CD4-positive, alpha-beta memory T cell (primary cell): Measurements from ENCODE around the gene CKAP2L. TPM values are rescaled to one million over a fixed set of nuclear protein-coding genes. Genes with fewer than 3 reads are reported as not detected.

Experiments
- CTCF ChIA-PET: fragments of 350-600 bp; sonication (Branson Sonifier 250); formaldehyde crosslinking; loops from one replicate; lab custom pipeline; 2021; ENCODE audit warnings: inconsistent platforms; ENCODE audit not compliant: partially characterized antibody; lab: Charles Lee
- POLR2A ChIA-PET: fragments of 350-600 bp; sonication (Branson Sonifier 250); formaldehyde crosslinking; loops from one replicate; lab custom pipeline; 2021; ENCODE audit not compliant: partially characterized antibody; lab: Charles Lee
- DNase-seq, 5 donors: peaks; one replicate each; pipeline versions ENCODE4 v3.0.0 to v3.0.0-alpha.2; 2020 to 2022; ENCODE audit warnings: mixed read lengths in 1 of 5
- H3K27ac ChIP-seq: one replicate; pipeline ENCODE4 v1.7.0; 2013; ENCODE audit warnings: low read depth, low read length
- H3K27me3 ChIP-seq: 2 replicates; pipeline ENCODE4 v1.7.0; 2013; ENCODE audit warnings: mild to moderate bottlenecking, low read length, moderate library complexity; ENCODE audit not compliant: insufficient read depth
- H3K36me3 ChIP-seq: 2 replicates; pipeline ENCODE4 v1.7.0; 2013; ENCODE audit warnings: mild to moderate bottlenecking, low read length, moderate library complexity; ENCODE audit not compliant: insufficient read depth
- H3K4me1 ChIP-seq: 2 replicates; pipeline ENCODE4 v1.7.0; 2013; ENCODE audit warnings: mild to moderate bottlenecking, low read length, moderate library complexity; ENCODE audit not compliant: insufficient read depth
- H3K4me3 ChIP-seq, 2 donors: one replicate each; pipeline ENCODE4 v1.7.0; 2013; ENCODE audit warnings: low read length in 2 of 2, mild to moderate bottlenecking in 1 of 2
- H3K9me3 ChIP-seq, 2 donors: one replicate each; pipeline ENCODE4 v1.7.0; 2013; ENCODE audit warnings: low read length in 2 of 2, control low read depth in 1 of 2; ENCODE audit not compliant: control insufficient read depth in 1 of 2
- H3K27ac Mint-ChIP-seq, 7 donors: one replicate each; pipeline ENCODE4 v1.8.0; 2020 to 2021; ENCODE audit warnings: mixed read lengths in 7 of 7, mild to moderate bottlenecking in 6 of 7, inconsistent platforms in 3 of 7, moderate library complexity in 3 of 7
- H3K27me3 Mint-ChIP-seq, 2 donors: one replicate each; pipeline ENCODE4 v1.8.0; 2020 to 2021; ENCODE audit warnings: mixed read lengths in 2 of 2
- H3K36me3 Mint-ChIP-seq, 2 donors: one replicate each; pipeline ENCODE4 v1.8.0; 2020 to 2021; ENCODE audit warnings: mixed read lengths in 2 of 2, inconsistent platforms in 1 of 2, mild to moderate bottlenecking in 1 of 2
- H3K4me1 Mint-ChIP-seq, 4 donors: one replicate each; pipeline ENCODE4 v1.8.0; 2020 to 2021; ENCODE audit warnings: mixed read lengths in 4 of 4, mild to moderate bottlenecking in 1 of 4
- H3K4me3 Mint-ChIP-seq, 8 donors: one replicate each; pipeline ENCODE4 v1.8.0; 2020 to 2021; ENCODE audit warnings: mixed read lengths in 8 of 8, mild to moderate bottlenecking in 7 of 8, moderate library complexity in 6 of 8, inconsistent platforms in 3 of 8
- H3K9me3 Mint-ChIP-seq, 8 donors: one replicate each; pipeline ENCODE4 v1.8.0; 2020 to 2021; ENCODE audit warnings: mixed read lengths in 8 of 8, mild to moderate bottlenecking in 5 of 8, inconsistent platforms in 3 of 8, moderate library complexity in 1 of 8
- intact Hi-C: fragments of 100-400 bp; cut with micrococcal nuclease; formaldehyde crosslinking; loops from one replicate; pipeline ENCODE4 v1.15.1; 2023
- polyA plus RNA-seq, 2 donors: library from polyadenylated mRNA; unstranded; fragments of 300-500 nt; fragmentation: Illumina TruSeq; gene quantifications; one replicate each; pipeline ENCODE4 v1.2.3, GENCODE V29; 2021
- total RNA-seq, 2 experiments: library from RNA; stranded (reverse); gene quantifications; one replicate each; pipeline ENCODE4 v1.2.3, GENCODE V29; 2021

Gene CKAP2L
- total and polyA plus RNA-seq, 4 experiments from 2014 or later, result 0.06 to 0.21 TPM; not detected in 2

DNA sequence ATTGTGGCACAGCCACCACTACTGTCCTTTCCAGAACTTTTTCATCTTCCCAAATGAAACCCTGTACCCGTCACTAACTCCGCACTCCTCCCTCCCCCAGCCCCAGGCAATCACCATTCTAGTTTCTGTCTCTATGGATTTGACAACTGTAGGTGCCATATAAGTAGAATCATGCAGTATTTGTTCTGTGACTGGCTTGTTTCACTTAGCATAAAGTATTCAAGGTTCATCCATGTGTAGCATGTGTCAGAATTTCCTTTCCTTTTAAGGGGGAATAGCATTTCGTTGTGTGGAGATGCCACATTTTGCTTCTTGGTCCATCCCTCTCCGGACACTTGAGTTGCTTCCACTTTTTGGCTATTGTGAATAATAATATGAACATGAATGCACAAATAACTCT is 842 bp upstream of the CKAP2L start:
- ChIA-PET POLR2A (interaction anchor here (1.0 kb wide), 1 partner anchor 15 kb away, joined by 3 read pairs; no protein-coding TSS in a partner anchor), CTCF (interaction anchor here (1.6 kb wide), 1 partner anchor 15 kb away, joined by 13 read pairs; no protein-coding TSS in a partner anchor)
- no peaks in the 10 kb centered on the region for H3K9me3 Mint-ChIP-seq
- intact Hi-C loops, result no loop called here
- no peaks in the 10 kb centered on the region for H3K9me3 ChIP-seq
- peak overlapping the region; percentile 60 for H3K27ac ChIP-seq
- DNase-seq, result no peak
- peaks cover 0 to 4% of the 10 kb centered on the region in 2 donors for H3K36me3 Mint-ChIP-seq
- peak overlapping the region; percentile 1 to 92 (median 83) for H3K27ac Mint-ChIP-seq
- no peaks in the 10 kb centered on the region for H3K27me3 ChIP-seq
- H3K4me1 ChIP-seq, result peaks cover 29% of the 10 kb centered on the region
- H3K27me3 Mint-ChIP-seq, result no peaks in the 10 kb centered on the region
- H3K4me1 Mint-ChIP-seq, result peaks cover 21 to 49% (median 35%) of the 10 kb centered on the region in 4 donors
- peak overlapping the region; percentile 39 to 85 for H3K4me3 ChIP-seq
- H3K4me3 Mint-ChIP-seq, result peak overlapping the region; percentile 91 to 98 (median 95)
- H3K36me3 ChIP-seq, result no peaks in the 10 kb centered on the region

DNA sequence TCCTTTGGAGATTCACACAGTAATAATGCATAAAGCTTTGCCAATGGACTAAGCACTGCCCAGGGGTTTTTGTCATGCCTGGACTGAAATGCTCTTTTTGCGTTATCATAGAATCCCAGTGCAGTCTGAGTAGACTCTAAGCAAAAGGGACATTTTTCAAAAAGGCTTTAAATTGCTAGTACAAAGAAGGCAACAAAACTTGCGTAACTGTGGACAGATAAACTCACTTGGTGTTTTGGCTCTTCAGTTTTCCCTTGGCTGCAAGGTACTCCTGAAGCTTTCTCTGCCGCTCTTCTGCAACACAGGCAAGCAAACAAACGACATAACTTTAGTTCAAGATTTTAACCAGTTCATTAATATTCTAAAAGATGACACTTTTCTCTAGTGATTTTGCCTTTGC is 2.1 kb downstream of the CKAP2L start:
- peaks cover 10 to 38% (median 23%) of the 10 kb centered on the region in 4 donors for H3K4me1 Mint-ChIP-seq
- intact Hi-C loops, result loop anchor here (5.0 kb wide), 1 partner anchor 1640 kb away; the partner anchor contains the start of gene BCL2L11
- H3K9me3 Mint-ChIP-seq, result no peaks in the 10 kb centered on the region
- no peak for DNase-seq
- H3K9me3 ChIP-seq, result no peaks in the 10 kb centered on the region
- POLR2A ChIA-PET, result interaction anchor here (1.3 kb wide), 1 partner anchor 13 kb away, joined by 6 read pairs; no protein-coding TSS in a partner anchor
- H3K27ac Mint-ChIP-seq, result peak overlapping the region in 1 of 7 donors; percentile 46
- no peaks in the 10 kb centered on the region for H3K27me3 ChIP-seq
- peaks cover 0 to 4% of the 10 kb centered on the region in 2 donors for H3K36me3 Mint-ChIP-seq
- peaks cover 19% of the 10 kb centered on the region for H3K4me1 ChIP-seq
- no peak overlapping the region for H3K27ac ChIP-seq
- H3K36me3 ChIP-seq, result no peaks in the 10 kb centered on the region
- no peak overlapping the region for H3K4me3 ChIP-seq
- CTCF ChIA-PET, result interaction anchor here (1.4 to 4.7 kb wide), 3 partner anchors 13 to 162 kb away, joined by 3 to 49 read pairs (median 6); no protein-coding TSS in a partner anchor
- H3K27me3 Mint-ChIP-seq, result no peaks in the 10 kb centered on the region
- H3K4me3 Mint-ChIP-seq, result no peak overlapping the region

GRCh38 chr2:112760149-112760548 is 4.3 kb downstream of the CKAP2L start:
- POLR2A ChIA-PET, result no interaction called here

DNA sequence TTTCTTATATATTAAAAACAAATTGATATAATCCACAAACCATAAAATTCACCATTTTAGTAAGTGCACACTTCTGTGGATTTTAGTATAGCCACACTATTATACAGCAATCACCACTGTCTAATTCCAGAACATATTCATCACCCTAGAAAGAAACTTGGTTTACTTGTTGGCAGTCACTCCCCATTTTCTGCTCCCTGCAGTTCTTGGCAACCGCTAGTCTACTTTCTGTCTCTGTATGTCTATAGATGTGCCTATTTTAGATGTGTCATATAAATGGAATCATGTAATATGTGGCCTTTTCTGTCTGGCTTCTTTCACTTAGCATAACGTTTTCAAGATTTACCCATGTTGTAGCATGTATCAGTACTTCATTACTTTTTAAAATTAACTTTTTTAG is 5.7 kb downstream of the CKAP2L start:
- Histone ChIP-seq H3K36me3 (no peaks in the 10 kb centered on the region), H3K4me1 (peaks cover 17% of the 10 kb centered on the region), H3K4me3 (no peak overlapping the region), H3K9me3 (no peaks in the 10 kb centered on the region), H3K27ac (no peak overlapping the region), H3K27me3 (no peaks in the 10 kb centered on the region)
- H3K27me3 Mint-ChIP-seq, result no peaks in the 10 kb centered on the region
- no peak overlapping the region for H3K4me3 Mint-ChIP-seq
- ChIA-PET POLR2A (no interaction called here), CTCF (no interaction called here)
- H3K27ac Mint-ChIP-seq, result peak overlapping the region in 1 of 7 donors; percentile 18
- H3K4me1 Mint-ChIP-seq, result peaks cover 12 to 36% (median 27%) of the 10 kb centered on the region in 4 donors
- H3K36me3 Mint-ChIP-seq, result no peaks in the 10 kb centered on the region
- no peaks in the 10 kb centered on the region for H3K9me3 Mint-ChIP-seq
- intact Hi-C loops, result no loop called here
- no peak for DNase-seq

More at GRCh38 chr2:112760149-112760548, 4.3 kb downstream of the CKAP2L start:
- H3K36me3 ChIP-seq, result no peaks in the 10 kb centered on the region
- H3K27ac ChIP-seq, result no peak overlapping the region
- H3K27me3 ChIP-seq, result no peaks in the 10 kb centered on the region
- Mint-ChIP-seq H3K9me3 (no peaks in the 10 kb centered on the region), H3K27me3 (no peaks in the 10 kb centered on the region), H3K36me3 (peaks cover 0 to 4% of the 10 kb centered on the region in 2 donors), H3K4me3 (no peak overlapping the region), H3K27ac (no peak overlapping the region), H3K4me1 (peaks cover 18 to 40% (median 26%) of the 10 kb centered on the region in 4 donors)
- CTCF ChIA-PET, result interaction anchor here (0.9 to 4.7 kb wide), 3 partner anchors 11 to 125 kb away, joined by 3 to 49 read pairs (median 4); no protein-coding TSS in a partner anchor
- no peak overlapping the region for H3K4me3 ChIP-seq
- DNase-seq, result no peak
- H3K9me3 ChIP-seq, result no peaks in the 10 kb centered on the region
- intact Hi-C loops, result loop anchor here (5.0 kb wide), 1 partner anchor 1638 kb away; the partner anchor contains the start of gene BCL2L11
- peaks cover 26% of the 10 kb centered on the region for H3K4me1 ChIP-seq

GRCh38 chr2:112757265-112757664 is 7.1 kb downstream of the CKAP2L start:
- no peak overlapping the region for H3K4me3 Mint-ChIP-seq
- CTCF ChIA-PET, result no interaction called here
- peaks cover 9% of the 10 kb centered on the region for H3K4me1 ChIP-seq
- no peak overlapping the region for H3K27ac ChIP-seq
- H3K4me3 ChIP-seq, result no peak overlapping the region
- H3K27ac Mint-ChIP-seq, result no peak overlapping the region
- H3K9me3 ChIP-seq, result no peaks in the 10 kb centered on the region
- no peaks in the 10 kb centered on the region for H3K36me3 ChIP-seq
- no peak for DNase-seq
- H3K4me1 Mint-ChIP-seq, result peaks cover 10 to 37% (median 22%) of the 10 kb centered on the region in 4 donors
- H3K27me3 Mint-ChIP-seq, result no peaks in the 10 kb centered on the region
- intact Hi-C loops, result no loop called here
- no peaks in the 10 kb centered on the region for H3K27me3 ChIP-seq
- H3K9me3 Mint-ChIP-seq, result no peaks in the 10 kb centered on the region
- POLR2A ChIA-PET, result no interaction called here
- H3K36me3 Mint-ChIP-seq, result no peaks in the 10 kb centered on the region

DNA sequence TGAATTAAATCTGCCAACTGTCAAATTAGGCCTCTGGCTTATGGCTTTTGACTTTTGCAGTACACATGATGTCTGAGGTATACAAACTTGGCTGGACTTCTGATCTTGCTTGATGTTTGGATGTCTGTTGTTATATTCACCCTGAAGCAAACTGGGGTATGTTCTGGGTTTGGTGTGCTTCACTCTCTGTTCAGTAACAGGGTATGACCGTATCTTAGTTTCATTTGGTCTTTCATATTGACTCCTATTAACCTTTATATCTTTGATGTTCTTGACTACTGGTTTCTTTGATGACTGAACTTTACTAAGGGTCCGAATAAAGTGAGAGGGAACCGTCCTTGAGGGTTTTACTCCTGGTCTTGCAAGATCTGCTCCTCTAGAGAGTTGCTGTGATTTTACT is 8.2 kb downstream of the CKAP2L start:
- Histone ChIP-seq H3K27ac (no peak overlapping the region), H3K36me3 (no peaks in the 10 kb centered on the region), H3K4me3 (peak overlapping the region in 1 of 2 donors; percentile 1), H3K27me3 (no peaks in the 10 kb centered on the region), H3K4me1 (peaks cover 9% of the 10 kb centered on the region), H3K9me3 (no peaks in the 10 kb centered on the region)
- peaks cover 10 to 37% (median 23%) of the 10 kb centered on the region in 4 donors for H3K4me1 Mint-ChIP-seq
- CTCF ChIA-PET, result interaction anchor here (1.0 to 2.1 kb wide), 3 partner anchors 12 to 156 kb away, joined by 3 to 6 read pairs (median 3); no protein-coding TSS in a partner anchor
- no peaks in the 10 kb centered on the region for H3K27me3 Mint-ChIP-seq
- no peaks in the 10 kb centered on the region for H3K36me3 Mint-ChIP-seq
- intact Hi-C loops, result no loop called here
- no peak for DNase-seq
- H3K9me3 Mint-ChIP-seq, result no peaks in the 10 kb centered on the region
- POLR2A ChIA-PET, result interaction anchor here (1.2 kb wide), 1 partner anchor 129 kb away, joined by 6 read pairs; no protein-coding TSS in a partner anchor
- H3K4me3 Mint-ChIP-seq, result peak overlapping the region in 3 of 8 donors; percentile 1 to 12 (median 4)
- peak overlapping the region in 1 of 7 donors; percentile 0 for H3K27ac Mint-ChIP-seq

- ChIA-PET POLR2A (interaction anchor here (1.2 kb wide), 1 partner anchor 129 kb away, joined by 6 read pairs; no protein-coding TSS in a partner anchor), CTCF (interaction anchor here (1.0 to 2.1 kb wide), 5 partner anchors 12 to 188 kb away, joined by 3 to 8 read pairs (median 3); no protein-coding TSS in a partner anchor)
- Histone ChIP-seq H3K27ac (no peak overlapping the region), H3K9me3 (no peaks in the 10 kb centered on the region), H3K27me3 (no peaks in the 10 kb centered on the region), H3K36me3 (no peaks in the 10 kb centered on the region), H3K4me3 (no peak overlapping the region), H3K4me1 (peaks cover 10% of the 10 kb centered on the region)
- Mint-ChIP-seq H3K4me3 (peak overlapping the region in 1 of 8 donors; percentile 51), H3K4me1 (peaks cover 11 to 39% (median 25%) of the 10 kb centered on the region in 4 donors), H3K27ac (peak overlapping the region in 4 of 7 donors; percentile 7 to 67 (median 16)), H3K9me3 (no peaks in the 10 kb centered on the region), H3K27me3 (no peaks in the 10 kb centered on the region), H3K36me3 (no peaks in the 10 kb centered on the region)
- intact Hi-C loops, result no loop called here
- DNase-seq, result no peak
Observed at GRCh38 chr2:112755444-112755843, 9.0 kb downstream of the CKAP2L start.
